H9 (cell line): Measurements from ENCODE around the gene BPIFB6. TPM values are rescaled to one million over a fixed set of nuclear protein-coding genes. Genes with fewer than 3 reads are reported as not detected.

Source experiments
- DNase-seq: peaks from one replicate; pipeline ENCODE4 v3.0.0-alpha.2; 2017
- H2AFZ ChIP-seq: one replicate; pipeline ENCODE4 v1.6.1; 2013; ENCODE audit warnings: mild to moderate bottlenecking, low read length, control low read depth, moderate library complexity
- H2AK5ac ChIP-seq: 2 replicates; pipeline ENCODE4 v1.6.1; 2013; ENCODE audit warnings: low read length, control low read depth, mixed read lengths; ENCODE audit not compliant: insufficient read length
- H2BK120ac ChIP-seq: one replicate; pipeline ENCODE4 v1.6.1; 2013; ENCODE audit warnings: low read depth, mild to moderate bottlenecking, low read length, control low read depth, inconsistent platforms; ENCODE audit not compliant: poor library complexity, severe bottlenecking
- H2BK12ac ChIP-seq: 2 replicates; pipeline ENCODE4 v1.6.1; 2013; ENCODE audit warnings: low read length, control low read depth, mixed read lengths, low read depth; ENCODE audit not compliant: insufficient read length
- H2BK15ac ChIP-seq: 2 replicates; pipeline ENCODE4 v1.6.1; 2013; ENCODE audit warnings: low read depth, low read length, control low read depth
- H2BK20ac ChIP-seq: one replicate; pipeline ENCODE4 v1.6.1; 2013; ENCODE audit warnings: low read depth, mild to moderate bottlenecking, low read length, control low read depth, inconsistent platforms; ENCODE audit not compliant: poor library complexity, severe bottlenecking
- H2BK5ac ChIP-seq: 2 replicates; pipeline ENCODE4 v1.6.1; 2013; ENCODE audit warnings: low read length, control low read depth, mixed read lengths; ENCODE audit not compliant: insufficient read length
- H3K14ac ChIP-seq: 2 replicates; pipeline ENCODE4 v1.6.1; 2013; ENCODE audit warnings: low read length, control low read depth; ENCODE audit not compliant: insufficient read depth
- H3K18ac ChIP-seq: 2 replicates; pipeline ENCODE4 v1.6.1; 2013; ENCODE audit warnings: low read depth, mild to moderate bottlenecking, mixed read lengths, low read length, control low read depth; ENCODE audit not compliant: insufficient read length
- H3K23ac ChIP-seq: 2 replicates; pipeline ENCODE4 v1.6.1; 2013; ENCODE audit warnings: low read length, control low read depth, mixed read lengths, low read depth; ENCODE audit not compliant: insufficient read length
- H3K23me2 ChIP-seq: 2 replicates; pipeline ENCODE4 v1.6.1; 2013; ENCODE audit warnings: low read depth, mild to moderate bottlenecking, mixed read lengths, low read length, control low read depth; ENCODE audit not compliant: insufficient read length, poor library complexity, severe bottlenecking
- H3K27ac ChIP-seq: 2 replicates; pipeline ENCODE4 v1.5.1; 2013; ENCODE audit warnings: low read length, control low read depth, mixed read lengths, low read depth; ENCODE audit not compliant: insufficient read length
- H3K27me3 ChIP-seq: 2 replicates; pipeline ENCODE4 v1.6.1; 2013; ENCODE audit warnings: low read length, control low read depth, inconsistent platforms; ENCODE audit not compliant: insufficient read depth
- H3K4ac ChIP-seq: 2 replicates; pipeline ENCODE4 v1.6.1; 2013; ENCODE audit warnings: low read depth, mild to moderate bottlenecking, control low read depth, inconsistent platforms, low read length, moderate library complexity
- H3K4me1 ChIP-seq: 2 replicates; pipeline ENCODE4 v1.6.1; 2013; ENCODE audit warnings: low read length, control low read depth, inconsistent platforms; ENCODE audit not compliant: insufficient read depth
- H3K4me2 ChIP-seq: 2 replicates; pipeline ENCODE4 v1.6.1; 2013; ENCODE audit warnings: low read length, control low read depth, mixed read lengths; ENCODE audit not compliant: insufficient read length, insufficient read depth
- H3K56ac ChIP-seq: 2 replicates; pipeline ENCODE4 v1.6.1; 2013; ENCODE audit warnings: low read depth, mild to moderate bottlenecking, mixed read lengths, low read length, control low read depth; ENCODE audit not compliant: insufficient read length
- H3K79me1 ChIP-seq: 2 replicates; pipeline ENCODE4 v1.6.1; 2013; ENCODE audit warnings: low read depth, mild to moderate bottlenecking, moderate library complexity, low read length, control low read depth, inconsistent platforms; ENCODE audit not compliant: insufficient read depth, poor library complexity, severe bottlenecking
- H3K79me2 ChIP-seq: 2 replicates; pipeline ENCODE4 v1.6.1; 2013; ENCODE audit warnings: low read length, control low read depth, inconsistent platforms; ENCODE audit not compliant: insufficient read depth
- H3K9ac ChIP-seq: 2 replicates; pipeline ENCODE4 v1.6.1; 2013; ENCODE audit warnings: low read length, control low read depth, mixed read lengths; ENCODE audit not compliant: insufficient read length; ENCODE audit errors: extremely low read depth
- H3K9me3 ChIP-seq: one replicate; pipeline ENCODE4 v1.6.1; 2013; ENCODE audit warnings: low read depth, low read length, inconsistent platforms; ENCODE audit not compliant: control insufficient read depth
- H3T11ph ChIP-seq: one replicate; pipeline ENCODE4 v1.6.1; 2013; ENCODE audit warnings: mild to moderate bottlenecking, low read length, control low read depth, inconsistent platforms
- H4K20me1 ChIP-seq: one replicate; pipeline ENCODE4 v1.6.1; 2013; ENCODE audit not compliant: control insufficient read depth, insufficient read length, insufficient read depth
- H4K5ac ChIP-seq: 2 replicates; pipeline ENCODE4 v1.6.1; 2013; ENCODE audit warnings: low read depth, mild to moderate bottlenecking, mixed read lengths, low read length, control low read depth; ENCODE audit not compliant: insufficient read length
- H4K8ac ChIP-seq: replicated peaks from 2 replicates; pipeline ENCODE4 v1.6.1; 2013; ENCODE audit warnings: low read length, control low read depth, mixed read lengths, low read depth; ENCODE audit not compliant: insufficient read length
- H4K91ac ChIP-seq: 2 replicates; pipeline ENCODE4 v1.6.1; 2013; ENCODE audit warnings: low read depth, mild to moderate bottlenecking, moderate library complexity, mixed read lengths, low read length, control low read depth; ENCODE audit not compliant: insufficient read length
- H3K27ac Mint-ChIP-seq, 3 experiments: 2 replicates in 2 of 3; 3 replicates in 1 of 3; pipeline ENCODE4 v1.8.0; 2020 to 2021; ENCODE audit warnings: mixed read lengths in 3 of 3, mild to moderate bottlenecking in 1 of 3, moderate library complexity in 1 of 3
- H3K27me3 Mint-ChIP-seq: 2 replicates; pipeline ENCODE4 v1.8.0; 2021; ENCODE audit warnings: low read depth, mild to moderate bottlenecking, moderate library complexity, mixed read lengths
- H3K36me3 Mint-ChIP-seq, 3 experiments: 2 replicates in 2 of 3; 3 replicates in 1 of 3; pipeline ENCODE4 v1.8.0; 2020 to 2021; ENCODE audit warnings: low read depth in 3 of 3, mixed read lengths in 3 of 3; ENCODE audit not compliant: insufficient read depth in 1 of 3
- H3K4me1 Mint-ChIP-seq, 2 experiments: 2 replicates each; pipeline ENCODE4 v1.8.0; 2020; ENCODE audit warnings: mixed read lengths in 2 of 2
- H3K4me3 Mint-ChIP-seq, 2 experiments: 2 replicates in 1 of 2; 3 replicates in 1 of 2; pipeline ENCODE4 v1.8.0; 2020 to 2021; ENCODE audit warnings: mild to moderate bottlenecking in 2 of 2, mixed read lengths in 2 of 2, moderate library complexity in 1 of 2
- H3K9me3 Mint-ChIP-seq, 2 experiments: 2 replicates in 1 of 2; 3 replicates in 1 of 2; pipeline ENCODE4 v1.8.0; 2020; ENCODE audit warnings: mild to moderate bottlenecking in 2 of 2, mixed read lengths in 2 of 2, moderate library complexity in 1 of 2
- WGBS: extraction: QIAGEN DNeasy Blood & Tissue Kit; methylation state at CpG from one replicate; pipeline ENCODE4 v1.1.7; 2013; ENCODE audit warnings: missing lambda C conversion rate, low lambda C conversion rate, mixed read lengths; ENCODE audit not compliant: insufficient read length; ENCODE audit errors: extremely low coverage; 5-methylcytosine and 5-hydroxymethylcytosine counted together
- total RNA-seq: library from RNA; stranded (reverse); gene quantifications from 2 replicates; pipeline ENCODE4 v1.2.1, GENCODE V29; 2021
- TF ChIP-seq, protein P1 (sequence below): fragments of 200-600 bp; sonication (generic); conservative IDR thresholded peaks from 3 replicates; pipeline ENCODE4 v1.8.0; 2021; ENCODE audit warnings: antibody characterized with exemption, mild to moderate bottlenecking

Gene BPIFB6
- total RNA-seq, 1 experiment from 2014 or later, result not detected

DNA sequence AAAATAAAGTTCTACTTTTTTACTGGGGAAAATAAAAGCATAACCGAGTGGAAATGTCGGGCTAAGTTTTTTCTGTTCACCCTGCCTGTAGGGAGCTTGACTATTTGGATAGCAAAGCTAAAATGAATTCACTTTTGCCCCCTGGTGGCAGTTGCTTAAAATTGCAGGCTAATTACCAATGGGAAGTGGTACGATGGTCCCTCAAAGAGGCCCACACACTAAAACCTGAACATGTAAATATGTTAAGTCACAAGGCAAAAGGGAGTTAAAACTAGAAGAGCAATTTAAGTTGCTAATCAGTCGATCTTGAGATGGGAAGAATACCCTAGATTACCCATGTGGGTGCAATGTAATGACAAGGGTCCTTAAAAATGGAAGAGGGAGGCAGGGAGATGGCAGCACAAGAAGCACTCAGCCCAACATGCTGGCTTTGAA is 26.3 kb upstream of the BPIFB6 start:
- no peaks in the 10 kb centered on the region for H3K79me1 ChIP-seq
- no peak overlapping the region for H3K4me2 ChIP-seq
- no peak overlapping the region for H3K27ac Mint-ChIP-seq
- H3K9me3 Mint-ChIP-seq, result peaks cover 5% of the 10 kb centered on the region in 2 experiments; a peak in 3 of 5 replicates
- no peak overlapping the region for H2BK20ac ChIP-seq
- H3K9me3 ChIP-seq, result no peaks in the 10 kb centered on the region
- no peaks in the 10 kb centered on the region for H3K23me2 ChIP-seq
- H2BK12ac ChIP-seq, result no peak overlapping the region
- H3T11ph ChIP-seq, result no peak overlapping the region
- WGBS, result no CpG with 5 or more reads among the region's 4 CpGs
- no peaks in the 10 kb centered on the region for H3K79me2 ChIP-seq
- no peak overlapping the region for H3K27ac ChIP-seq
- no peak overlapping the region for H2BK120ac ChIP-seq
- no peak overlapping the region for H2AFZ ChIP-seq
- H3K4ac ChIP-seq, result no peak overlapping the region
- H3K27me3 Mint-ChIP-seq, result peaks cover 9% of the 10 kb centered on the region
- H3K4me3 Mint-ChIP-seq, result no peak overlapping the region; a peak in 1 of 5 replicates
- no peak overlapping the region for H4K5ac ChIP-seq
- no peaks in the 10 kb centered on the region for H3K4me1 Mint-ChIP-seq
- DNase-seq, result peak; percentile 50
- H3K14ac ChIP-seq, result no peak overlapping the region
- no peaks in the 10 kb centered on the region for H4K20me1 ChIP-seq
- peaks cover 0 to 4% (median 0%) of the 10 kb centered on the region in 3 experiments; a peak in 3 of 7 replicates for H3K36me3 Mint-ChIP-seq
- no peaks in the 10 kb centered on the region for H3K27me3 ChIP-seq
- no peak overlapping the region for H2AK5ac ChIP-seq
- no peak overlapping the region for H3K9ac ChIP-seq
- H2BK15ac ChIP-seq, result no peak overlapping the region
- no peak overlapping the region for H4K8ac ChIP-seq
- no peak overlapping the region for H3K23ac ChIP-seq
- no peak overlapping the region for H3K56ac ChIP-seq
- no peak overlapping the region for H2BK5ac ChIP-seq
- H4K91ac ChIP-seq, result no peak overlapping the region
- no peaks in the 10 kb centered on the region for H3K4me1 ChIP-seq
- no peak overlapping the region for H3K18ac ChIP-seq
- TF ChIP-seq, protein P1, sequence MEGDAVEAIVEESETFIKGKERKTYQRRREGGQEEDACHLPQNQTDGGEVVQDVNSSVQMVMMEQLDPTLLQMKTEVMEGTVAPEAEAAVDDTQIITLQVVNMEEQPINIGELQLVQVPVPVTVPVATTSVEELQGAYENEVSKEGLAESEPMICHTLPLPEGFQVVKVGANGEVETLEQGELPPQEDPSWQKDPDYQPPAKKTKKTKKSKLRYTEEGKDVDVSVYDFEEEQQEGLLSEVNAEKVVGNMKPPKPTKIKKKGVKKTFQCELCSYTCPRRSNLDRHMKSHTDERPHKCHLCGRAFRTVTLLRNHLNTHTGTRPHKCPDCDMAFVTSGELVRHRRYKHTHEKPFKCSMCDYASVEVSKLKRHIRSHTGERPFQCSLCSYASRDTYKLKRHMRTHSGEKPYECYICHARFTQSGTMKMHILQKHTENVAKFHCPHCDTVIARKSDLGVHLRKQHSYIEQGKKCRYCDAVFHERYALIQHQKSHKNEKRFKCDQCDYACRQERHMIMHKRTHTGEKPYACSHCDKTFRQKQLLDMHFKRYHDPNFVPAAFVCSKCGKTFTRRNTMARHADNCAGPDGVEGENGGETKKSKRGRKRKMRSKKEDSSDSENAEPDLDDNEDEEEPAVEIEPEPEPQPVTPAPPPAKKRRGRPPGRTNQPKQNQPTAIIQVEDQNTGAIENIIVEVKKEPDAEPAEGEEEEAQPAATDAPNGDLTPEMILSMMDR, result peak; percentile 95
